GM19239 (cell line): ENCODE measurements around the gene TMEM263.

Source experiments
- DNase-seq: peaks from one replicate; pipeline ENCODE4 v3.0.0; 2011; ENCODE audit warnings: low spot score; ENCODE audit not compliant: insufficient read length
- FAIRE-seq: peaks from 2 replicates; lab custom pipeline; 2011; peaks lifted over from hg19 to GRCh38; lab: Jason Lieb, UNC

TMEM263 gene

GRCh38 chr12:106945261-106945851, 10.4 kb upstream of the TMEM263 start:
- FAIRE-seq: no peak

GRCh38 chr12:106947461-106947860, 8.2 kb upstream of the TMEM263 start:
- no peak for DNase-seq
- no peak for FAIRE-seq

More at GRCh38 chr12:106945261-106945851, 10.4 kb upstream of the TMEM263 start:
- no peak for DNase-seq

- DNase-seq (no peak), FAIRE-seq (no peak)
These were observed 5.1 kb upstream of the TMEM263 start for GRCh38 chr12:106950591-106950990.

GRCh38 chr12:106953352-106954250, 2.1 kb upstream of the TMEM263 start:
- FAIRE-seq (no peak), DNase-seq (no peak)

- no peak for FAIRE-seq
These were observed 988 bp upstream of the TMEM263 start for GRCh38 chr12:106954462-106955376.

GRCh38 chr12:106956048-106956578, 406 bp downstream of the TMEM263 start:
- FAIRE-seq (no peak), DNase-seq (peak; percentile 16)

More at GRCh38 chr12:106954462-106955376, 988 bp upstream of the TMEM263 start:
- peak; percentile 24 for DNase-seq

- no peak for FAIRE-seq
These were observed 1.9 kb downstream of the TMEM263 start for GRCh38 chr12:106957583-106957982.

GRCh38 chr12:106960443-106960842, 4.7 kb downstream of the TMEM263 start:
- no peak for FAIRE-seq
- DNase-seq: no peak

More at GRCh38 chr12:106957583-106957982, 1.9 kb downstream of the TMEM263 start:
- DNase-seq: no peak

- FAIRE-seq (no peak), DNase-seq (no peak)
These were observed 6.6 kb downstream of the TMEM263 start for GRCh38 chr12:106962286-106962685.

- FAIRE-seq (no peak), DNase-seq (no peak)
These were observed 8.8 kb downstream of the TMEM263 start for GRCh38 chr12:106964526-106964925.

- FAIRE-seq: no peak
- DNase-seq: no peak
These were observed 15.4 kb downstream of the TMEM263 start for GRCh38 chr12:106971065-106971464.

- FAIRE-seq (no peak), DNase-seq (no peak)
These were observed 17.8 kb downstream of the TMEM263 start for GRCh38 chr12:106973545-106973944.

GRCh38 chr12:106974511-106974910, 18.8 kb downstream of the TMEM263 start:
- FAIRE-seq (peak; percentile 85), DNase-seq (peak; percentile 31)

- FAIRE-seq: no peak
- no peak for DNase-seq
These were observed 19.4 kb downstream of the TMEM263 start for GRCh38 chr12:106975098-106975497.

GRCh38 chr12:106975993-106976658, 20.4 kb downstream of the TMEM263 start:
- FAIRE-seq (no peak), DNase-seq (no peak)

GRCh38 chr12:106976668-106977067, 21.0 kb downstream of the TMEM263 start:
- DNase-seq (no peak), FAIRE-seq (no peak)

- no peak for DNase-seq
- no peak for FAIRE-seq
These were observed 22.5 kb downstream of the TMEM263 start for GRCh38 chr12:106978035-106978800.

GRCh38 chr12:106980944-106981343, 25.2 kb downstream of the TMEM263 start:
- DNase-seq (no peak), FAIRE-seq (no peak)

- DNase-seq: no peak
These were observed 26.1 kb downstream of the TMEM263 start for GRCh38 chr12:106981788-106982187.

More at GRCh38 chr12:106981788-106982187, 26.1 kb downstream of the TMEM263 start:
- FAIRE-seq: no peak
